Common myeloid progenitor, CD34-positive (primary cell): ENCODE measurements around the gene KLHDC1.
"Not testable (repeated sequence)": the region's sequence is repeated elsewhere in the genome, so short reads cannot be mapped to it uniquely, and the experiment has no call there.

Source experiments
- CTCF ChIA-PET: fragments of 350-600 bp; sonication (Branson Sonifier 250); formaldehyde crosslinking; loops from one replicate; lab custom pipeline; 2021; ENCODE audit warnings: antibody characterized with exemption; lab: Charles Lee
- POLR2A ChIA-PET: fragments of 350-600 bp; sonication (Branson Sonifier 250); formaldehyde crosslinking; loops from one replicate; lab custom pipeline; 2021; ENCODE audit warnings: antibody characterized with exemption; lab: Charles Lee
- DNase-seq, 3 donors: peaks; one replicate each; pipeline versions ENCODE4 v3.0.0 to v3.0.0-alpha.2; 2013
- H3K27ac ChIP-seq, 2 experiments: 1 replicate in 1 of 2; 2 replicates in 1 of 2; pipeline ENCODE4 v1.7.0; 2013; ENCODE audit warnings: inconsistent platforms in 2 of 2, low read length in 2 of 2, mild to moderate bottlenecking in 2 of 2, low read depth in 1 of 2, moderate library complexity in 1 of 2; ENCODE audit not compliant: severe bottlenecking in 2 of 2, insufficient read depth in 1 of 2, poor library complexity in 1 of 2
- H3K27me3 ChIP-seq, 5 experiments: replicated peaks in 2 of 5; 1 replicate in 3 of 5; 2 replicates in 2 of 5; pipeline versions ENCODE4 v1.6.1 to v1.7.0; 2013; ENCODE audit warnings: low read length in 4 of 5, mild to moderate bottlenecking in 2 of 5, moderate library complexity in 2 of 5, inconsistent platforms in 1 of 5; ENCODE audit not compliant: insufficient read depth in 5 of 5, control insufficient read depth in 4 of 5
- H3K36me3 ChIP-seq, 4 experiments: 1 replicate in 2 of 4; 2 replicates in 2 of 4; pipeline versions ENCODE4 v1.6.1 to v1.7.0; 2013; ENCODE audit warnings: low read length in 3 of 4, control low read depth in 1 of 4, mild to moderate bottlenecking in 1 of 4; ENCODE audit not compliant: control insufficient read depth in 4 of 4, insufficient read depth in 4 of 4
- H3K4me1 ChIP-seq, 4 experiments: 1 replicate in 3 of 4; 2 replicates in 1 of 4; pipeline versions ENCODE4 v1.6.1 to v1.7.1; 2013; ENCODE audit warnings: low read length in 3 of 4, mild to moderate bottlenecking in 3 of 4, control low read depth in 1 of 4, inconsistent platforms in 1 of 4, moderate library complexity in 1 of 4; ENCODE audit not compliant: control insufficient read depth in 4 of 4, insufficient read depth in 4 of 4; ENCODE audit errors: control extremely low read depth in 1 of 4
- H3K4me3 ChIP-seq, 7 experiments: 1 replicate in 4 of 7; 2 replicates in 3 of 7; pipeline versions ENCODE4 v1.5.1 to v1.7.0; 2013; ENCODE audit warnings: mild to moderate bottlenecking in 7 of 7, low read length in 6 of 7, moderate library complexity in 6 of 7, inconsistent platforms in 2 of 7, low read depth in 2 of 7, control low read depth in 1 of 7; ENCODE audit not compliant: insufficient read depth in 4 of 7, control insufficient read depth in 1 of 7; ENCODE audit errors: extremely low read depth in 1 of 7
- H3K9me3 ChIP-seq, 5 experiments: 1 replicate in 4 of 5; 2 replicates in 1 of 5; pipeline versions ENCODE4 v1.6.1 to v1.7.1; 2013; ENCODE audit warnings: low read length in 4 of 5, mild to moderate bottlenecking in 2 of 5, inconsistent platforms in 1 of 5, low read depth in 1 of 5, moderate library complexity in 1 of 5; ENCODE audit not compliant: control insufficient read depth in 4 of 5, insufficient read depth in 2 of 5; ENCODE audit errors: control extremely low read depth in 1 of 5
- WGBS: methylation state at CpG from one replicate; pipeline ENCODE4 v1.1.5; 2013; ENCODE audit not compliant: insufficient coverage; 5-methylcytosine and 5-hydroxymethylcytosine counted together

The KLHDC1 gene

DNA sequence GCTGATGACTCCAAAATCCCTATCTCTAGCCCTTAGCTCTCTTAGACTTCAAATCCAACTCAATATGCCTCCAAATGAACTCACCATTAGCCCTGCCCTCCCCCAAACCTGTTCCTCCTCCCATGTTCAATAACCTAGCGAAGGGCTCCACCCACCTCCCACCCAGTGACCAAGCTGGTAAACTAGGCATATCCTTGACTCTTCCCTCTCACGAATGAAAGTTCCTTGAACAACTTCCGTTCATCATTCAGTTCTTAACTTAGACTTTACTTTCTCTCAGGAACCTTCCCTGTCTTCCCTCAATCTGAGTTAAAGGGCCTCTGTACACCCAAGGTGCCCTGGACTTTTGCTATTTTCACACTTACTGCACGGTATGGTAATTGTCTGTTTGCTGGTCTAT, 1.9 kb upstream of the KLHDC1 start:
- Histone ChIP-seq H3K36me3 (no peaks in the 10 kb centered on the region), H3K4me1 (peaks cover 3 to 27% (median 21%) of the 10 kb centered on the region in 4 experiments), H3K27ac (no peak overlapping the region), H3K4me3 (no peak overlapping the region), H3K9me3 (no peaks in the 10 kb centered on the region), H3K27me3 (no peaks in the 10 kb centered on the region)
- ChIA-PET POLR2A (interaction anchor here (1.2 kb wide), 1 partner anchor 56 kb away, joined by 5 read pairs; the partner anchor contains the start of gene DNAAF2), CTCF (interaction anchor here (0.7 to 1.0 kb wide), 2 partner anchors 15 to 106 kb away, joined by 3 to 4 read pairs; no protein-coding TSS in a partner anchor)
- 87% methylated on average over 3 of the region's 4 CpGs for WGBS
- no peak for DNase-seq

DNA sequence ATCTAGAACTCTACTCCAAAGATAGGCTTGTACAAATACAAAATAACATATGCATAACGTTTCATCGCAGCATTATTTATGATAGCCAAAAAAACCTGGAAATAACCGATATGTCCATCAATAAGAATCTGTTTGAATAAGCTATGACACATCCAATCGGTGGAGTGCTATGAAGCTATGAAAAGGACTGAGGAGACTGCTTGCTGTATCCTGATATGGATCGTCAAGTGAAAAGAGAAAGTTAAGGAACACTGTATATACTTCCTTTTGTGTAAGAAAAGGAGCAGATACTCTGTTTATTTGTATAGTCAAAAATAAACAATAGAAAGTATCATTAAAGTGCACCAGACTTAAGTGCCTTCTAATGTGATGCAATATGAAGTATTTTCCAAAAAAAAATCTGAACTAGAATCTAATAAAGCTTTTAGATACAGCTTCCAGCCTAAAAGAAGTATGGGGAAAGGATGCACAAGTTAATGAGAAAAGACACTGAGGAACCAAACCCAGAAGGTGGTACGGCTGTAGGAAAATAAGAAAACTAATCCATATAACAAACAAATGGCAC, 645 bp upstream of the KLHDC1 start:
- H3K9me3 ChIP-seq = no peaks in the 10 kb centered on the region
- H3K4me3 ChIP-seq = peak overlapping the region in 6 of 7 experiments; percentile 77 to 91 (median 84)
- 92% methylated on average over 4 of the region's 6 CpGs for WGBS
- ChIA-PET POLR2A (interaction anchor here (1.0 to 1.2 kb wide), 2 partner anchors 76 to 77 kb away, joined by 3 to 4 read pairs; partner anchors contain the start of gene KLHDC2), CTCF (interaction anchor here (1.1 to 1.4 kb wide), 3 partner anchors 32 to 75 kb away, joined by 3 to 5 read pairs (median 4); partner anchors contain the start of gene KLHDC2)
- H3K27me3 ChIP-seq = no peaks in the 10 kb centered on the region
- H3K4me1 ChIP-seq = peaks cover 3 to 27% (median 17%) of the 10 kb centered on the region in 4 experiments
- H3K36me3 ChIP-seq = no peaks in the 10 kb centered on the region
- peak overlapping the region; percentile 70 to 87 for H3K27ac ChIP-seq
- DNase-seq = no peak

DNA sequence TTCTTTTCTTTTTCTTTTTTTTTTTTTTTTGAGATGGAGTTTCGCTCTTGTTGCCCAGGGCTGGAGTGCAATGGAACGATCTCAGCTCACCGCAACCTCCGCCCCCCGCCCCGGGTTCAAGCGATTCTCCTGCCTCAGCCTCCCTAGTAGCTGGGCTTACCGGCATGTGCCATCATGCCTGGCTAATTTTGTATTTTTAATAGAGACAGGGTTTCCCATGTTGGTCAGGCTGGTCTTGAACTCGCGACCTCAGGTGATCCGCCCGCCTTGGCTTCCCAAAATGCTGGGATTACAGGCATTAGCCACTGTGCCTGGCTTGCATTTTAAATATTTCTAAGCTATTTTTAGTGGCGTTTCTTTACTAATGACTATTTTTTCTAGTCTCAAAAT, 810 bp downstream of the KLHDC1 start:
- H3K27ac ChIP-seq = peak overlapping the region in 1 of 2 experiments; percentile 87
- H3K4me1 ChIP-seq = peaks cover 3 to 20% (median 11%) of the 10 kb centered on the region in 4 experiments
- CTCF ChIA-PET = interaction anchor here (0.6 to 1.2 kb wide), 3 partner anchors 61 to 94 kb away, joined by 3 to 4 read pairs (median 4); no protein-coding TSS in a partner anchor
- 5% methylated on average over 8 of the region's 13 CpGs for WGBS
- H3K4me3 ChIP-seq = peak overlapping the region in 6 of 7 experiments; percentile 77 to 91 (median 84)
- not testable (repeated sequence) for H3K9me3 ChIP-seq, DNase-seq, H3K36me3 ChIP-seq, H3K27me3 ChIP-seq
- POLR2A ChIA-PET = interaction anchor here (0.9 to 1.2 kb wide), 2 partner anchors 9 to 60 kb away, joined by 3 read pairs; no protein-coding TSS in a partner anchor

DNA sequence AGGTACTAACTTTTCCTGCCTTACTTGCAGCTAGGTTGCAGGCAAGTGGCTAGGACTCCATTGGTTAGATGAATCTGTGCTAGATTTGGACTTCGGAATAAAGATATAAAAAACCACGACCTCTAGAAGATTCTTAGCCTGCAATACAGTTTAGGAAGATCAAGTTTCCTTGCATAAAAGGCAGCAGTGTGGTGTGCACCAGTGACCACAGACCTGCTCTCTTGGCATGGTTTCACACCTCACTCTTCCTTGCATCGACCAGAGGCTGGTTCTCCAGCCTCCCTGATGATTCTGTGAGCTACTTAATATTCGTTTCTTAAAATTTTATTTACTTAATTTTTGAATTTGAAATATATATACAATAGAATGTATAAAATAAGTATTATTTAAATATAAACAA, 9.8 kb downstream of the KLHDC1 start:
- CTCF ChIA-PET = interaction anchor here (0.9 kb wide), 1 partner anchor 70 kb away, joined by 4 read pairs; no protein-coding TSS in a partner anchor
- no peak overlapping the region for H3K4me3 ChIP-seq
- 83% methylated on average over 2 of the region's 4 CpGs for WGBS
- no peaks in the 10 kb centered on the region for H3K27me3 ChIP-seq
- no peak overlapping the region for H3K27ac ChIP-seq
- POLR2A ChIA-PET = interaction anchor here (0.9 kb wide), 1 partner anchor 9 kb away, joined by 3 read pairs; the partner anchor contains the start of gene KLHDC1
- peaks cover 0 to 3% (median 0%) of the 10 kb centered on the region in 5 experiments for H3K9me3 ChIP-seq
- peaks cover 0 to 7% (median 0%) of the 10 kb centered on the region in 4 experiments for H3K4me1 ChIP-seq
- no peak for DNase-seq
- H3K36me3 ChIP-seq = peaks cover 0 to 5% (median 0%) of the 10 kb centered on the region in 4 experiments

DNA sequence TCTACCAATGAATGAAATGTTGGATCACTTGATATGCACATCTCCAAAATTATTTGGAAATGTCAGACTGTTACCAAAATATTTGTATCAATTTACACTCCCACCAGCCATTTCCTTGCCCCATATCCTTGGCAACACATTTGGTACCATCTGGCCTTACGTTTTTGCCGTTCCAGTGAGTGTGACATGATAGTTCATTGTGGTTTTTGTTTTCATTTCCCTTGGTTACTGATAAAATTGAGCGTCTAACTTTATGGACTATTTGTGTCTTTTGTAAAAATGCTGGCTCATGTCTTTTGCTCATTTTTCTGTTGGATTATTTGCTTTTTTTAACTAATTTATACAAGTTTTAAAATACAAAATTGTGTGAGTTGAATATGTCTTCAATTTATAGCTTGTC, 11.0 kb downstream of the KLHDC1 start:
- Histone ChIP-seq H3K27me3 (no peaks in the 10 kb centered on the region), H3K9me3 (peaks cover 0 to 3% (median 0%) of the 10 kb centered on the region in 5 experiments), H3K4me1 (peaks cover 0 to 7% (median 0%) of the 10 kb centered on the region in 4 experiments), H3K27ac (peak overlapping the region in 1 of 2 experiments; percentile 12), H3K36me3 (peaks cover 0 to 5% (median 0%) of the 10 kb centered on the region in 4 experiments), H3K4me3 (peak overlapping the region in 1 of 7 experiments; percentile 11)
- no CpG with 5 or more reads among the region's 3 CpGs for WGBS
- ChIA-PET CTCF (interaction anchor here (0.9 kb wide), 1 partner anchor 117 kb away, joined by 4 read pairs; the partner anchor contains the start of gene RPS29), POLR2A (no interaction called here)
- peak; percentile 63 to 92 (median 83) for DNase-seq

DNA sequence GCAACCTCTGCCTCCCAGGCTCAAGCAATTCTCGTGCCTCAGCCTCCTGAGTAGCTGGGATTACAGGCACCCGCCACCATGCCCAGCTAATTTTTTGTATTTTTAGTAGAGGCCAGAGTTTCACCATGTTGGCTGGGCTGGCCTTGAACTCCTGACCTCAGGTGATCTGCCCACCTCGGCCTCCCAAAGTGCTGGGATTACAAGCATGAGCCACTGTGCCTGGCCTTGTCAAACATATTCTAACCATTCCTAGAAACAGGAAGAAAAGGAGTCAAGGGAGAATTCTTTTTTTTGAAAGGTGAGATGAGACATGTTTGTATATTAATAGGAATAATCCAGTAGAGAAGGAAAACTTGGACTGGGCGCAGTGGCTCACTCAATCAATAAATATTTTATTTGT, 11.6 kb downstream of the KLHDC1 start:
- CTCF ChIA-PET = interaction anchor here (0.9 to 2.3 kb wide), 2 partner anchors 64 to 118 kb away, joined by 4 to 6 read pairs; partner anchors contain the start of genes KLHDC2 and RPS29
- H3K9me3 ChIP-seq, H3K36me3 ChIP-seq, H3K4me3 ChIP-seq, POLR2A ChIA-PET, DNase-seq, H3K4me1 ChIP-seq, H3K27me3 ChIP-seq: not testable (repeated sequence)
- WGBS = 88% methylated on average over 1 of the region's 4 CpGs
- H3K27ac ChIP-seq = peak overlapping the region in 1 of 2 experiments; percentile 12

DNA sequence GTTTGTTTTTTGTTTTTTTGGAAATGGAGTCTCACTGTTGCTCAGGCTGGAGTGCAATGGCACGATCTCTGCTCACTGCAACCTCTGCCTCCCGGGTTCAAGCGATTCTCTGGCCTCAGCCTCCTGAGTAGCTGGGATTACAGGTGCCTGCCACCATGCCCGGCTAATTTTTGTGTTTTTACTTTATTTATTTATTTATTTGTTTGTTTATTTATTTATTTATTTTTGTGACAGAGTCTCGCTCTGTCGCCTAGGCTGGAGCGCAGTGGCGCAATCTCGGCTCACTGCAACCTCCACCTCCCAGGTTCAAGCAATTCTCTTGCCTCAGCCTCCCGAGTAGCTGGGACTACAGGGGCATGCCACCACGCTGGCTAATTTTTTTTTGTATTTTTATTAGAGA, 18.1 kb downstream of the KLHDC1 start:
- CTCF ChIA-PET = interaction anchor here (0.9 to 1.3 kb wide), 2 partner anchors 11 to 12 kb away, joined by 3 read pairs; no protein-coding TSS in a partner anchor
- POLR2A ChIA-PET = not testable (repeated sequence)

More for the DNA sequence above, 18.1 kb downstream of the KLHDC1 start:
- H3K4me1 ChIP-seq, H3K27me3 ChIP-seq, DNase-seq, H3K9me3 ChIP-seq, H3K4me3 ChIP-seq, H3K27ac ChIP-seq, H3K36me3 ChIP-seq: not testable (repeated sequence)
- WGBS = 100% methylated on average over 6 of the region's 11 CpGs
